Endothelial cell of umbilical vein (primary cell): ENCODE measurements around the gene IQGAP2. TPM values are rescaled to one million over a fixed set of nuclear protein-coding genes. Genes with fewer than 3 reads are reported as not detected.

Experiments
- BruUV-seq: library from RNA; stranded (reverse); fragments of 400-500 nt; replicated peaks from 2 replicates; lab custom pipeline; 2021; lab: Mats Ljungman, UMichigan
- CTCF ChIA-PET: fragments of 300-600, 350-600 bp; sonication (Branson Sonifier 250); formaldehyde crosslinking; loops from one replicate; lab custom pipeline; 2021; ENCODE audit warnings: antibody characterized with exemption, inconsistent platforms; lab: Charles Lee
- POLR2A ChIA-PET: fragments of 300-600, 350-600 bp; sonication (Branson Sonifier 250); formaldehyde crosslinking; loops from one replicate; lab custom pipeline; 2021; ENCODE audit warnings: antibody characterized with exemption, inconsistent platforms; lab: Charles Lee
- DNase-seq: peaks from one replicate; pipeline ENCODE4 v3.0.0-alpha.2; 2011; ENCODE audit warnings: low read depth, low spot score
- FAIRE-seq: peaks from 2 replicates; lab custom pipeline; 2011; peaks lifted over from hg19 to GRCh38; lab: Jason Lieb, UNC
- H2AFZ ChIP-seq: 2 replicates; pipeline ENCODE4 v1.6.0; 2012; ENCODE audit warnings: low read depth, low read length, control low read depth, inconsistent platforms
- H3K27ac ChIP-seq: 2 replicates; pipeline ENCODE4 v1.5.1; 2011; ENCODE audit warnings: low read depth, mild to moderate bottlenecking, control low read depth, low read length, moderate library complexity; ENCODE audit not compliant: insufficient read depth
- H3K27me3 ChIP-seq, 2 experiments: 2 replicates each; pipeline versions ENCODE4 v1.6.0 to v1.6.1; 2011; ENCODE audit warnings: low read length in 2 of 2, mixed read lengths in 1 of 2; ENCODE audit not compliant: control insufficient read depth in 2 of 2, insufficient read depth in 2 of 2
- H3K36me3 ChIP-seq, 2 experiments: 2 replicates in 1 of 2; 3 replicates in 1 of 2; pipeline ENCODE4 v1.5.1; 2011; ENCODE audit warnings: low read length in 2 of 2, mild to moderate bottlenecking in 1 of 2, moderate library complexity in 1 of 2; ENCODE audit not compliant: control insufficient read depth in 2 of 2, insufficient read depth in 2 of 2; ENCODE audit errors: extremely low read depth in 1 of 2
- H3K4me1 ChIP-seq: 3 replicates; pipeline ENCODE4 v1.5.1; 2011; ENCODE audit warnings: mild to moderate bottlenecking, low read length; ENCODE audit not compliant: control insufficient read depth, insufficient read depth; ENCODE audit errors: extremely low read depth
- H3K4me2 ChIP-seq: 2 replicates; pipeline ENCODE4 v1.6.1; 2011; ENCODE audit warnings: low read length, control low read depth, mixed read lengths; ENCODE audit not compliant: insufficient read depth
- H3K4me3 ChIP-seq, 3 experiments: fragments of 200-600 bp in 1 of 3; sonication (generic), shearing (Covaris generic) in 1 of 3; replicated peaks in 1 of 3; 2 replicates each; pipeline ENCODE4 v1.5.1; 2011 to 2016; ENCODE audit warnings: control low read depth in 3 of 3, low read length in 3 of 3, mild to moderate bottlenecking in 2 of 3, inconsistent platforms in 1 of 3, low read depth in 1 of 3, moderate library complexity in 1 of 3; ENCODE audit not compliant: insufficient read depth in 1 of 3
- H3K79me2 ChIP-seq: 2 replicates; pipeline ENCODE4 v1.6.0; 2012; ENCODE audit warnings: low read length, inconsistent platforms; ENCODE audit not compliant: control insufficient read depth, insufficient read depth
- H3K9ac ChIP-seq: replicated peaks from 2 replicates; pipeline ENCODE3; 2011; ENCODE audit warnings: low read length, control low read depth; ENCODE audit not compliant: insufficient read depth; ENCODE audit errors: extremely low read depth
- H3K9me1 ChIP-seq: replicated peaks from 3 replicates; pipeline ENCODE4 v1.6.0; 2011; ENCODE audit warnings: mild to moderate bottlenecking, low read length; ENCODE audit not compliant: control insufficient read depth, insufficient read depth; ENCODE audit errors: extremely low read depth
- H3K9me3 ChIP-seq: replicated peaks from 2 replicates; pipeline ENCODE4 v1.5.1; 2012; ENCODE audit warnings: low read length, inconsistent platforms; ENCODE audit not compliant: control insufficient read depth, insufficient read depth
- H4K20me1 ChIP-seq: replicated peaks from 2 replicates; pipeline ENCODE3; 2011; ENCODE audit warnings: mild to moderate bottlenecking, low read length; ENCODE audit not compliant: control insufficient read depth, insufficient read depth; ENCODE audit errors: extremely low read depth
- EZH2 ChIP-seq: IDR thresholded peaks from 2 replicates; pipeline ENCODE4 v1.6.1; 2012; ENCODE audit warnings: borderline replicate concordance, low read depth, mild to moderate bottlenecking, moderate library complexity, low read length, inconsistent platforms; ENCODE audit not compliant: severe bottlenecking
- FOS ChIP-seq: IDR thresholded peaks from 2 replicates; pipeline ENCODE4 v1.6.1; 2011; ENCODE audit warnings: mild to moderate bottlenecking, low read length, moderate library complexity, borderline replicate concordance; ENCODE audit not compliant: insufficient read depth
- GATA2 ChIP-seq: IDR thresholded peaks from 2 replicates; pipeline ENCODE4 v1.7.0; 2011; ENCODE audit warnings: low read depth, mild to moderate bottlenecking, moderate library complexity, mixed read lengths, low read length; ENCODE audit not compliant: insufficient read length, insufficient read depth
- JUN ChIP-seq: IDR thresholded peaks from 2 replicates; pipeline ENCODE4 v1.6.1; 2011; ENCODE audit warnings: borderline replicate concordance, low read depth; ENCODE audit not compliant: insufficient read length, insufficient read depth
- MYC ChIP-seq: IDR thresholded peaks from one replicate; pipeline ENCODE4 v1.6.1; 2011; ENCODE audit warnings: mild to moderate bottlenecking, low read depth, low read length
- POLR2A ChIP-seq: IDR thresholded peaks from 2 replicates; pipeline ENCODE4 v1.6.1; 2012; ENCODE audit warnings: low read depth, mild to moderate bottlenecking, control low read depth, low read length
- POLR2AphosphoS5 ChIP-seq: IDR thresholded peaks from 2 replicates; pipeline ENCODE4 v1.6.1; 2012; ENCODE audit warnings: low read depth, mild to moderate bottlenecking, control low read depth, low read length, moderate library complexity; ENCODE audit not compliant: insufficient read depth
- dilution Hi-C: fragments of 300-500 bp; cut with MboI; formaldehyde crosslinking; loops from one replicate; pipeline ENCODE4 v1.15.0; 2019; ENCODE audit warnings: low sequenced_read_pairs; ENCODE audit not compliant: extremely low pct_ligation_motif_present
- intact Hi-C: fragments of 100-400 bp; cut with micrococcal nuclease; formaldehyde crosslinking; loops from one replicate; pipeline ENCODE4 v1.10.0; 2022
- polyA plus RNA-seq, 4 experiments: library from polyadenylated mRNA; depleted of rRNA in 3 of 4; stranded (reverse) in 3 of 4; unstranded in 1 of 4; fragments of >200 nt; gene quantifications; 2 replicates each; pipeline versions ENCODE4 v1.2.1 to v1.2.3, GENCODE V29; 2011 to 2012; ENCODE audit warnings: missing spikeins in 1 of 4
- total RNA-seq: library from RNA; stranded (reverse); gene quantifications from 2 replicates; pipeline ENCODE4 v1.2.3, GENCODE V29; 2021
- TF ChIP-seq, protein P1 (sequence below), 2 donors: IDR thresholded peaks; 1 replicate in 1 of 2; 2 replicates in 1 of 2; pipeline ENCODE4 v1.5.1; 2011; ENCODE audit warnings: low read length in 2 of 2, mild to moderate bottlenecking in 2 of 2, moderate library complexity in 2 of 2, control low read depth in 1 of 2, inconsistent platforms in 1 of 2, low read depth in 1 of 2; ENCODE audit not compliant: insufficient read depth in 1 of 2; ENCODE audit errors: extremely low read depth in 1 of 2
- TF ChIP-seq, protein P2 (sequence below): IDR thresholded peaks from 2 replicates; pipeline ENCODE4 v1.6.1; 2011; ENCODE audit not compliant: insufficient read depth, insufficient read length

IQGAP2 gene
- total and polyA plus RNA-seq, 2 donors (not counting 3 experiments of a cell fraction or from before 2014, with no cell fraction given), result 4.5 to 4.7 TPM

DNA sequence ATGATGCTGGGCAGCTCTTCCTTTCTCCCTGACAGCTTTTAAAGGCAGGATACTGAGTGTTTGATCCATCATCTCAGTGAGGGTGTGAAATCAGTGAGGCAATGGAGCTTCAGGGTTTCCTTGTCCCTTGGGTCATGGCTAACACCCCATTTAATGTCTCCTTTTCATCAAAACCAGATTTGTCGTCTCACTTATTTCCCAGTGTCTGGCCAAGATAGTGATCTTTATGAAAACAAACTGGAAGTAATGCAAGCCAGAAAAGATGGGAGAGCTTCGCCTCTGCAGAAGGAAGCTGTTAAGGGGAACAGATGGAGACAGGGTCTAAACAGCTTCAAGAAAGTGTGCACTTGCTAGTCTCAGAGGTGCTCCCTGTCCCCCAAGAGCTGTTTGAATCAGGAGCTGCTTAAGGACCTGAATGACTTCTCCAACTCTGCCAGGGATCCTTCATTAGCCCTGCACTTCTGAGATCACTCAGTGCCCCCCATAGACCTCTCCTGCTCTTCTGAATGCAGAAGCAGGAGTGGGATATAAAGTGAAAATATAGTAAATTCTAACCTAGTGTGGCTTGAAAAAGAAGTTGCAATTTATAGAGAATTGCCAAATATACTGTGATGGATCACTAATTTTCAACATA, 124.0 kb downstream of the IQGAP2 start:
- peaks cover 3 to 6% of the 10 kb centered on the region in 2 experiments for H3K27me3 ChIP-seq

More for the DNA sequence above, 124.0 kb downstream of the IQGAP2 start:
- no peak for DNase-seq
- no peak overlapping the region for H3K9ac ChIP-seq
- H3K4me1 ChIP-seq, result no peaks in the 10 kb centered on the region
- FAIRE-seq, result peak; percentile 8
- TF ChIP-seq POLR2AphosphoS5 (no peak), EZH2 (no peak), POLR2A (no peak), JUN (no peak), GATA2 (no peak), FOS (no peak), MYC (no peak)
- TF ChIP-seq, protein P1, sequence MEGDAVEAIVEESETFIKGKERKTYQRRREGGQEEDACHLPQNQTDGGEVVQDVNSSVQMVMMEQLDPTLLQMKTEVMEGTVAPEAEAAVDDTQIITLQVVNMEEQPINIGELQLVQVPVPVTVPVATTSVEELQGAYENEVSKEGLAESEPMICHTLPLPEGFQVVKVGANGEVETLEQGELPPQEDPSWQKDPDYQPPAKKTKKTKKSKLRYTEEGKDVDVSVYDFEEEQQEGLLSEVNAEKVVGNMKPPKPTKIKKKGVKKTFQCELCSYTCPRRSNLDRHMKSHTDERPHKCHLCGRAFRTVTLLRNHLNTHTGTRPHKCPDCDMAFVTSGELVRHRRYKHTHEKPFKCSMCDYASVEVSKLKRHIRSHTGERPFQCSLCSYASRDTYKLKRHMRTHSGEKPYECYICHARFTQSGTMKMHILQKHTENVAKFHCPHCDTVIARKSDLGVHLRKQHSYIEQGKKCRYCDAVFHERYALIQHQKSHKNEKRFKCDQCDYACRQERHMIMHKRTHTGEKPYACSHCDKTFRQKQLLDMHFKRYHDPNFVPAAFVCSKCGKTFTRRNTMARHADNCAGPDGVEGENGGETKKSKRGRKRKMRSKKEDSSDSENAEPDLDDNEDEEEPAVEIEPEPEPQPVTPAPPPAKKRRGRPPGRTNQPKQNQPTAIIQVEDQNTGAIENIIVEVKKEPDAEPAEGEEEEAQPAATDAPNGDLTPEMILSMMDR (IDR thresholded peaks at IDR 0.05; ENCODE audit: extremely low read depth in 1 of 2, insufficient read depth in 1 of 2, low read depth in 1 of 2, low read length in 2 of 2), result no peak
- TF ChIP-seq, protein P2, sequence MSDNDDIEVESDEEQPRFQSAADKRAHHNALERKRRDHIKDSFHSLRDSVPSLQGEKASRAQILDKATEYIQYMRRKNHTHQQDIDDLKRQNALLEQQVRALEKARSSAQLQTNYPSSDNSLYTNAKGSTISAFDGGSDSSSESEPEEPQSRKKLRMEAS, result no peak
- H3K36me3 ChIP-seq, result no peaks in the 10 kb centered on the region
- no peak overlapping the region for H3K4me3 ChIP-seq
- intact Hi-C loops (no loop called here), dilution Hi-C loops (no loop called here)
- no peaks in the 10 kb centered on the region for H3K9me1 ChIP-seq
- no peaks in the 10 kb centered on the region for H3K9me3 ChIP-seq
- no peak overlapping the region for H2AFZ ChIP-seq
- BruUV-seq, result no TSS peak
- H3K27ac ChIP-seq, result no peak overlapping the region
- ChIA-PET POLR2A (no interaction called here), CTCF (no interaction called here)
- H4K20me1 ChIP-seq, result no peaks in the 10 kb centered on the region
- no peaks in the 10 kb centered on the region for H3K79me2 ChIP-seq
- H3K4me2 ChIP-seq, result no peak overlapping the region
